ENCODE data around the gene TSEN34.
"Not testable (repeated sequence)": the region's sequence is repeated elsewhere in the genome, so short reads cannot be mapped to it uniquely, and the experiment has no call there.

The TSEN34 gene

DNA sequence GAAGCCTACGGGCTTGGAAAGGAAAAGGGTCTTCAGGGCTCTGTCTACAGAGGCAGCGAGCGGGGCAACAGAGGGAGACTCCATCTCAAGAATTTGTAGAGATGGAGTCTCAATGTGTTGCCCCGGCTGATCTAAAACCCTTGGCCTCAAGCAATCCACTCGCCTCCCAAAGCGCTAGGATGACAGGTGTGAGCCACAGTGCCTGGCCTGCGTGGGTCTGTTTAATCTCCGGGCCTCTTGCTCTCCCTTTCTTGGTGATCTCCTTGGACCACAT is 17.6 kb downstream of the TSEN34 start:
- DNase-seq (ENCODE audit: low spot score): no peak

DNA sequence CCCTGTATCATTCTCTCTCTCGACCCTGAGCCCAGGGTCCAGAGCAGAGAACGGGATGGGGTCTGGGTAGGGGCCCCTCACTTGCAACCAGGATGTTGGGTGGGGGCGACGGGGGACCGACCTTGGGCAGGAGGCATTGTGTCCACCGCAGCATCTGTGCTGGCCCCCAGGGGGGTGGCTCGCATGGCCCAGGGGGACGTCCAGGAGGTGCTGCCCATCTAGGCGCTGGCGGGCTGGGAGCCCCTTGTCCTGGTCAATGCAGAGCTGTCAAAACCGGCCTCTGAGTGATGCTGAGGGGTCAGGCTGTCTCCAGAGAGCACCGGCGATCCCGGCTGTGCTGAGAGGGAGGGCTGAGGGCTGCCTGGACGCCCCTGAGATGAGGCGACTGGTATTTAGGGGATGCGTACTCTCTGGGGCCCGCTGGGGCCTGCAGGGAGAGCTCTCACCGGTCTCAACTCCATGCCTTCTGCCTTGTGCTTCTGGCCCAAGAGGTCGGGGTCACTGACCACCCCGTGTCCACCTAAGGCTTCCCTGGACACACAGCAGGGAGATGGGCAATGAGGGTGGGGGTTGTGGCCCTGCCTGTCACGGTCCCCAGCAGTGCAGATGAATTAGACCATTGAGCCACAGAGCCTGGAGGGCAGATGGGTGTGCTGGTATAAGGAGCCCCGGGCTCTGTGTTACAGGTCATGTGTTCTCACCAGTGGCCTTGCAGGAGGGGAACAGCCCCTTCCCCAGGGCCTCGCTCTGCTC is 18.1 kb downstream of the TSEN34 start:
- no peak for DNase-seq (ENCODE audit: low spot score)

DNA sequence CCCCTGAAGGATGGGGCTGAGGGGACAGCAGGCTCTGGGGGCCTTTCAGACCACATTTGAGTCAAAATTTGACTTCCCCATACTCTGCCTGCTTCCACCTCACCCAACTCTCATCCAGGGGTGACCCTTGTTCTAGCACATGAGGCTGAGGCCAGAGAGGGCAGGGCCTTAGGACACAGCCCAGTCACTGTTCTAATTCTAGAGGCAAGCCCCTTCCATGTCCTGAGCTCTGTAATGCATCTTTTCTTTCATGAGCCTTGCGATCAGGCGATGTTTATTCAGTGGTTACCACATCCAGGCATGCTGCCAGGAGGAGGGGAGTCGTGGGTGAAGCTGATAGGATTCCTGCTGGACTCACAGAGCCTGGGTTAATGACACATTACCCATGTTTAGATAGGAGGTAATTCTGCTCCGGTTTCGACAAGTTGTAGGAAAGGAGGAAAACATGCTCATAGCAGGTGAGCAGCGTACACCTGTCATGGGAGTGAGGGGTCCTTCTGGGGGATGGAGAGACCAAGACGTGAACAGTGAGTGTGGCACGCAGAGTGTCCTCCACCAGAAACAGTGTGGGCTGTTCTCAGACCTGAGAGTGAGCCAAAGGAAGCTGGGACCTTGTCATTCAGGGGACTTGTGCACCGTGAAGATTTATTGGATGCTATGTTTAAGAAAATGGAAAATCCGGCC is 18.8 kb downstream of the TSEN34 start:
- no peak for DNase-seq (ENCODE audit: low spot score)

DNA sequence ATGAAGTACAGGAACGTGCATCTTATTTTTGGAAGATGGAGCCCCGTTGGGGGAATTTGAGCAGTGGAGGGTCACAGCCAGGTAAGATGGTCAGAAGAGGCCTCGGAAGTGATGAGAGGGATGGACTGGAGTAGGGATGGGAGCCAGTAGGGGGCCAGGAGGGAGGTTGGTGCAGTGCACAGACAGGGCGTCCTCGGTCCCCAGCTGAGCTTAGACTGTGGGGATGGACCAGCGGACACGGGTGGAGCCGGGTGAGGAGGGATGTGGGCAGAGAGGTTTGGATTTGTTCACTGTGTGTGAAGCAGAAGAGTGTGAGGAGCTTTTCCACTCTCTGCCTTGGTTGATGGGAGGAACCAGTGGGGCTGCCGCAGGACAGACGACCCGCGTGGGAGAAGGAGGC is 20.1 kb downstream of the TSEN34 start:
- no peak for DNase-seq (ENCODE audit: low spot score)

DNA sequence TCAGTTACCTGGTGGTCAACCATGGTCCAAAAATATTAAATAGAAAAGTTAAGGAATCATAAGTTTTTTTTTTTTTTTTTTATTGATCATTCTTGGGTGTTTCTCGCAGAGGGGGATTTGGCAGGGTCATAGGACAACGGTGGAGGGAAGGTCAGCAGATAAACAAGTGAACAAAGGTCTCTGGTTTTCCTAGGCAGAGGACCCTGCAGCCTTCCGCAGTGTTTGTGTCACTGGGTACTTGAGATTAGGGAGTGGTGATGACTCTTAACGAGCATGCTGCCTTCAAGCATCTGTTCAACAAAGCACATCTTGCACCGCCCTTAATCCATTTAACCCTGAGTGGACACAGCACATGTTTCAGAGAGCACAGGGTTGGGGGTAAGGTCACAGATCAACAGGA is 23.1 kb downstream of the TSEN34 start:
- DNase-seq (ENCODE audit: low spot score): not testable (repeated sequence)

DNA sequence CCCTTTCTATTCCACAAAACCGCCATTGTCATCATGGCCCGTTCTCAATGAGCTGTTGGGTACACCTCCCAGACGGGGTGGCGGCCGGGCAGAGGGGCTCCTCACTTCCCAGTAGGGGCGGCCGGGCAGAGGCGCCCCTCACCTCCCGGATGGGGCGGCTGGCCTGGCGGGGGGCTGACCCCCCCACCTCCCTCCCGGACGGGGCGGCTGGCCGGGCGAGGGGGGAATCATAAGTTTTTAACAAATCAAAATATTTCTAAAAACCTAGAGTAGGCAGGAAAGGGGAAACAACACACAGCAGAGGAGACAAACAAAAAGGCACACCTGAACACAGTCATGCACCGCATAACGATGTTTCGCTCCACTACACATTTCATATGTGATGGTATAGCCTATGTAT is 23.6 kb downstream of the TSEN34 start:
- DNase-seq (ENCODE audit: low spot score): not testable (repeated sequence)

DNA sequence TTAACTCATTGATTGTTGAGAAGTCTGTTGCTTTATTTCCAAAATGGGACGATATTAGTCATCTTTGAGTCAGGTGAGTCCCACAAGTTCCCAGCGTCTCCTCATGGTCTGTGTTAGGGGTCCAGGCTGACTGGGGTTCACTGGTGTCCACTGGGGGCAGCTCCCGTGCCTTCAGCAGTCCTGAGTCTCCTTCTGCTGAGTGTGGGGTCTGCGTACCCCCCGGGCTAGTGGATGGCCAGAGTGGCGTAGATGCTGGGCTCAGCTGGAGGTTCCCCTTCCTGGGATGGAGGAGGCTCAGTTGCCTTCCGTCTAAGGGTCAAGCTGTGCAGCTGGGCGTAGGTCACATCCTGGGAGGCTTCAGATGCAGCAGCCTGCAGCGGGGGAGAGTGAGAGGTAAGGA is 25.8 kb downstream of the TSEN34 start:
- no peak for DNase-seq (ENCODE audit: low spot score)

DNA sequence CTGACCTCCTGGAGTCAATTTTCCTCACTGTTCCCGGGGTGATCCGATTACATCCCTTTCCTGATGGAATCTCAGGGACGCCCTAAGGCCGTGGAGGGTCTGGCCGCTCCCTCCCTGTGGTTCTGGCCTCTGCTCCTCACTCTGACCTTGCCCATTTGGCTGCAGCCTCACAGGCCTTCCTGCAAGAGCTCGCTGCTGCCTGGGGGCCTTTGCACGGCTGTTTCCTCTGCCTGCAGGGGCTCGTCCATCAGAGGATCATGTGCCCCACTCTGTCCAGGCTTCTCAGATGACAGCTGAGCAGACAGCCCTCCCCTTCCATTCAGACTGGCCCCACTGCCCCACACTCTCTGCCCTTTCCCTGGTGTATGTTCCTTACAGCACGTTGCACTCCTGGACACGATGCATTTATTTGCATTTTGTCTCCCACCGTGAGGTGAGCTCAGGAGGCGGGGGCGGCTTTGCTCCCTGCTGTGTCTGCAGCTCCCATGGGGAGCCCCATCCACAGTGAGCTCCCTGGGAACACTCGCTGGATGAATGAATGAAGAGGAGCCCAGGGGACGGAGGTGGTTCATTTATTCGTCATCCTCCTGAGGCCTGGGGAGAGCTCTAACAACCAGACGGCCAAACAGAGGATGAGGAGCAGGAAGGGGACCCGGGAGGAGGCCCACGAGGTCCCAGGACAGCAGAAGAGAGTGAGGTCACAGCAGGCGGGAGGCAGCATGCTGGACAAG is 26.6 kb downstream of the TSEN34 start:
- not testable (repeated sequence) for DNase-seq (ENCODE audit: low spot score)

DNA sequence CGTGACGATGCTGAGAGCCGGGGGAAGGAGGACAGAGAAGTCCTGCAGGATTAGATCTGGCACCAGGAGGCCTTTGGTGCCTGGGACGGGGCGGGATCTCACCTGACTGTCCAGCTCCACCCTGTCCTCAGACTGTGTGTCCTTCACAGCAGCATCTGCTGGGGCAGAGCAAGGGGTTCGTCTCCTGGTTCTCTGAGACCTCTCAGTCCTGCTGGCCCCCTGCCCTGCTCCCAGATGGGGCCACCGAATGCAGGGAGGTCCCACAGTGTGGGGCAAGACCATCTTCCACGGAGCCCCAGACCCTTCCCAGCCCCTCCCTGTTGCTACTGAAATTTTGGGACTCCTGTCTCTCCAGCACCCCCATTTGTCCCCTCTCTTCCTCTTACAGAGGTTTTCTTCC is 27.2 kb downstream of the TSEN34 start:
- no peak for DNase-seq (ENCODE audit: low spot score)

DNA sequence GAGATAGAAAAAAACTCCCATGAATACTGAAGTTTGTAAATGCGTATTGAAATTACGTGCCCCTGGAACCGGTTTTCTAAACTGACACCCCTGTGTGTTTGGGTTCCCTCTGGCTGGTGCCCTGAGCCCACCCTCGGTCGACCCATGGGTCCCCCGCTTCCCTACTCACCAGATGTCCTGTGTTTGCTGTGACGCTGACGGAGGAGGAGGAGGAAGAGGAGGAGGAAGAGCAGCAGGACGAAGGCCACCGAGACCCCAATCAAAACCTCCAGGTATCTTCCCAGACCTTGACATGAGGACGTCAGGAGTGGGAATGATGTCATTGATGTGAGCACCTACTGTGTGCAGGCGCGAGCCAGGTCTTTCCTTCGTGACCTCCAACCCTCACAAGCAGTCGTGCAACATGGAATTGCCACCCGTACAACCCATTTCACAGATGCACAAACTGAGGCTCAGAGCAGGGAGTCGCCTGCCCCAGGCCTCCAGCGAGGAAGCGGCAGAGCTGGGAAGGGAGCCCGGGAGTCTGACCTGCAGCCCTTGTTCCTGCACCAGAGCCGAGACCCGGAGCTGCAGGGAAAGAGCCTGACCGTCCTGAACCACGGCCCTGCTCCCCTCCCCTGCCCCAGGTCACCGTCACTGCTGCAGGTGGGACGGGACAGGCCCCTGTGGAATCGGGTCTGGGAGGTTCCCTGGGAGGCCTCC is 28.0 kb downstream of the TSEN34 start:
- DNase-seq (ENCODE audit: low spot score): no peak

DNA sequence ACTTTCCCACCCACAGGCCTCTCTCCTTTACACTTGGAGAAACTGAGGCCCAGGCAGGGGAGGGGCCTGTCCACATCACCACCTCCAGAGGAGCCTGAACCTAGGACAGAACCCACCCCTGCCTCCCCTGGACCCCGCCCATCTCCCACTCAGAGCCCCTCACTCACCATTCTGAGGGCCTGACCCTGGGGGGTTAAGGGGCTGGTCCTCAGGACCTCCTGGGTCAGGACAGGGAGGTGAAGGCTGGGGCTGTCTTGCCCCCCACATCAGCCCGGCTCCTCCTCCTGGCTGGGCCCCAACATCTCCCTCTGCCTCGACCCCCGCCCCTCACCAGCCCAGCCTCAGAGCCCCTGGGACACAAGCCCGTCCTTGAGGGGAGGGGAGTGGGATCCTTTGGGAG is 28.6 kb downstream of the TSEN34 start:
- not testable (repeated sequence) for DNase-seq (ENCODE audit: low spot score)

DNA sequence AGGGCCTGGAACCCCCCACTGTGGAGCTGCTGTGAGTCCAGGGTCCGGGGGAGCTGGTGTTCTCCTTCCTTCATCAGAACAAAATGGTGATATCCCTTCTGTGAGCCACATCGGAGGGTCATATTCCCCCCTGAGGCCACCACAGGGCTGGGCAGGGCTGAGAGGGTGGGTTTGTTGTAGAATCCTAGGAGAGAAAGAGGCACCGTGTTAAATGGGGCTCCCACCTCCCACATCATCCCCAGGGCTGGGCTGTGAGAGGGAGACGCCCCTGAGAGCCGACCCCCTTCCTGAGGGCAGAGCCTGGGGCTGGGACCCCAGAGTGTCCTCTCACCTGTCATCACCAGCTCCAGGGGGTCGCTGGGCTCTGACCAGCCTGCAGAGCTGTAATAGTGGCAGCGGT is 30.8 kb downstream of the TSEN34 start:
- not testable (repeated sequence) for DNase-seq (ENCODE audit: low spot score)

DNA sequence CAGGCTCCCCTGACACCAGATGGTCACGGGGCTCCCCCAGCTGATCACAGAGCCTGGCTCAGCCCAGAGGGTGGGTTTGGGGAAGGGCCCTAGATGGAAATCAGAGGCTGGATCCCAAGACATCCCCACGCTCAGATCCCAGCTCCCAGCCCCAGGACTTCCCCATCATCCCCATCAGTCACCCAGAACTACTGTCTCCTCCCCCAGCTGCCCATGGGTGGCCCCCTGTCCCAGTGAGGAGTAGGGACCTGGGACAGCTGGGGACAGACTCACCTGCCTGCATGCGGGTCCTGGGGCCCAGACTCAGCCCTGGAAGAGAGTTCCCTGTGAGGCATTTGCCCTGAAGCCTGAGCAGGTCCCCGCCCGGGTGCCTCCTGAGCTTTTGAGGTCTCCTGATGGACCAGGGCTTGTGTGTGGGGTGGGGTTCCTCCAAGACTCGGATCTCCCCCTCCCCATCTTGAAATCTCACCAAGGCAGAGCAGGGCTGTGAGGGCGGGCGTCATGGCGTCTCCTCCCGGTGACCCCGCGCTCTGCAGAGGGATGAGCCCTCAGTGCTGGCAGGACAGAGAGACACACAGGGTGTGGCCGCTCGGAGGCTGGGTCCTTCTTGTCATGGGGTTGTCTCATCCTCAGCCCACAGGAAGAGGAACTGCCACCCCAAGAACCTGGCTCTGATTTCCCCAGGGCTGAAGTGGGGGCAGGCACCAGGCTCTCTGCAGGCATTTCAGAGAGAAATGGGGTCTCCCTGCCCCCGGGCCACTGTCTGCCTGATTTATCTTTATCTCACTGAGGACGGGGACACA is 31.6 kb downstream of the TSEN34 start, which contains the start of gene LILRB3:
Gene LILRB3, minus strand, starts transcription at position 534 of the 803 bp plus-strand sequence. Its CDS starts 31 bp downstream, at position 503.
- not testable (repeated sequence) for DNase-seq (ENCODE audit: low spot score)

DNA sequence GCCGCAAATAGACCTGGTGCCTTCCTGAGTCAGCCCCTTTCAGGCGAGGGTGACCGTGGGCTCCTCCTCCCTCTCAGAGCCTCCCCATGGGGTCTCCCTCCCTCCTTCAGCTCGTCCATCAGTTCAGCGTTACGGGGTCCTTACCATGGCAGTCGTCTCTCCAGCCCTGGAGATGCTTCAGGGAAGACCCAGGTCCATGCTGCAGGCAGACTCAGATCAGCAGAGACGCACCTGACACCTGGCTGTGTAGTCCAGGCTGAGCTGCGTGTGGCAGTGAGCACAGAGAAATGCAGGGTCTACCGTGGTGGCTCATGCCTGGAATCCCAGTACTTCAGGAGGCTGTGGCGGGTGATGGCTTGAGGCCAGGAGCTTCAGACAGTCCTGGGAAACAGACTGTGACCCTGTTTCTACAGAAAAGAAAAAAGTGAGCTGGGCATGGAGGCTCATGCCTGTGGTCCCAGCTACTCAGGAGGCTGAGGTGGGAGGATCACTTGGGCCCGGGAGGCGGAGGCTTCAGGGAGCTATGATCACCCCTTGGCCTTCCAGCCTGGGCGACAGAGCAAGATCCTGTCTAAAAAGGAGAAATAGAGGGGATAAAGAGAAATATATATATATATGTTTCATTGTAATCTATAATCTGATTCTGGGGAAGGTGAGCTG is 32.3 kb downstream of the TSEN34 start:
- not testable (repeated sequence) for DNase-seq (ENCODE audit: low spot score)

DNA sequence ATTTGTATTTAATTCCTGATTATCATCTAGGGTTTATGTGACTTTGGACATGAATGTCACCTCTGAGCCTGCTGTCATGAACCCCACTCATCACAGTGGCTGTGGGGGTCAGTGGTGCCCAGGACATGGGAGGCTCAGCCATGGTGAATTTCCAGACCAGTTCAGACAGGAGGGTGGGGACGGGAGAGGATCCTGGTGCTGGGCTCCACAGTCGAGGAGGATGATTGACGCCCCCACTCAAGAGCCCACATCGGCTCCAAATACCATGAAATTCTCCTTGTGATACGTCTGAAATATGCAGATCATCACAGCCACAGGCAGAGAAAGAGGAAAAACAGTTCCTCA is 32.8 kb downstream of the TSEN34 start:
- DNase-seq (ENCODE audit: low spot score): not testable (repeated sequence)

DNA sequence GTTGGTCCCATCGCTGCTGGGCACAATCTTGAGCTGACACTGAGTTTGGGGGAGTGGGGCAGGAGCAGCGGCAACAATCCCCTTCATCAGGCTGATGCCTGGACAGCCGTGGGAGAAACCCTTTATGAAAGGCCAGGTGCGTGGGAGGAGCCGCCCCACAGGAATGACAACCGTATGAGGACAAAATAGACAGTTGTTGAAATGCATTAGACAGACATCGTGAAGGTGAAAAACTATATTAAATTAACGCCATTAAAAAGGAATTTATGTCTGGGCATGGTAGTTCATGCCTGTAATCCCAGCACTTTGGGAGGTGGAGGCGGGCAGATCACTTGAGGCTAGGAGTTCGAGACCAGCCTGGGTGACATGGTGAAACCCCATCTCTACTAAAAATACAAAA is 33.5 kb downstream of the TSEN34 start:
- not testable (repeated sequence) for DNase-seq (ENCODE audit: low spot score)

DNA sequence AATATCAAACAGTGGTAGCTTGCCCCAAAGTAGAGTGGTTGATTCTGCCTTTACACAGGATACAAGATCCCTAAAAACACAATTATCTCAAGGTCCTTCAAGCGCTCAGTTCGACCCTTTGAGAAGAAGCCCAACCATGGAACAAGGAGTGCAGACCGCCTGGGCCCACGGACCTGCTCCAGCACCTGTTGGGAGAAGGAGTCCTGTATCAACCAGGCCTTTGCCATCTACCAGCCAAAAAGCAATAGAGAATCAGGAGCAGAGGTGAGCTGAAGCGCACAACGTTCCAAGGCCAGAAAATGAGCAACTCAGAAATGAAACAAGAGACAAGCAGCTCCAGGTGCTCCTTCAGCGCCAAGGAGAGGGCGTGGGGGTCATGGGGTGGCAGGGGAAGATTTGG is 38.0 kb downstream of the TSEN34 start:
- no peak for DNase-seq (ENCODE audit: low spot score)

DNA sequence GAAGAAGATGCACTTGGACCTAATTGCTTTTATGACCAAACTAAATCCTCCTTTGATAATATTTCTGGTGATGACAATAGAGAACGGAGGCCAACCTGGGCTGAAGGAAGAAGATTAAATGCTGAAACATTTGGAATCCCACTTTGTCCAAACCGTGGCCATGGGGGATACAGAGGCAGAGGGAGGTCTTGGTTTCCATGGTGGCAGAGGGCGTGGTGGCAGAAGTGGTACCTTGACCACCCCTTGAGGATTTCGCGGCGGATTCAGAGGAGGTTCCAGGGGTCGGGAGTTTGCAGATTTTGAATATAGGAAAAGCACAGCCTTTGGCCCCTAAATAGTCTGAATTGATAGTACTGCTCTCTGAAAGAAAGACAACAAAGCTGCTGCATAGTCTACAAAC is 38.9 kb downstream of the TSEN34 start:
- DNase-seq (ENCODE audit: low spot score): no peak

DNA sequence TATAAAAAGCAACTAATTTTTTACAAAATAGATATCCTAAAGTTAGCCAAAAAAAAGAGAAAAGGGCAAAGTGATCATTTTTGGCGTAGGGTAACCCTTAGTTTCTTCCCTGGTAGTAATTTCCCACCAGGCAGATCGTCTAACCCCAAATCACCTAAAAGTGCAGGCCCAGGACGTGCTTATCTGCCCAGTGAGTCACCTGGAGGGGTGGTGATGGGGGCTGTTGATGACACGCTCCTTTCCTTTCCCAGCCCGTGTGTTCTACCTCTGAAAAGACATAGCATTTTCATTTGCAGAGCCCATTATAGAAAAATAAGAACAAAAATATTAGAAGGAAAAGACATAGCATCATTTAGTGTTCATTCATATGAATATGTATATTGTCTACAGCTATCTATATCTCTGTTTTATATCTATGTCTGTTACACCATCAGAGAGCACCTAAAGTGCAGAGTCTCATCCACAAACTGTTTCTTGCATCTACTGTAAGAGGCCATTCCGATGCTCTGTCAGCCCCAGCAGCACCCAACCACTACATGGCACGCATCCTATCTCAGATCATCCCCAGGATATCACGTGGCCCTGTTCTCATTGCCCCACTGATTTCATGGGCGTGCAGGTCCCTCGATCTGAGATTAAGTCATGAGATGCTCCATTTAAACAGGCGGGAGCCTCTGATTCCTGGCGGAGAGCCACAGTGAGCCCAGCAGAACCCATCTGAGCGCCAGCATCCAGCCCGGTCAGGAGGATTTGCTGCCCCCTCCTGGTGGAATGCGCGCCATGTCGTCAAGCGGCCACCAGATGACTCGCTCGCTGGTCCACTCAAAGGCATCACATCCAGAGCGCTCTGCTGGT is 40.2 kb downstream of the TSEN34 start:
- peak; percentile 60 for DNase-seq (ENCODE audit: low spot score)

DNA sequence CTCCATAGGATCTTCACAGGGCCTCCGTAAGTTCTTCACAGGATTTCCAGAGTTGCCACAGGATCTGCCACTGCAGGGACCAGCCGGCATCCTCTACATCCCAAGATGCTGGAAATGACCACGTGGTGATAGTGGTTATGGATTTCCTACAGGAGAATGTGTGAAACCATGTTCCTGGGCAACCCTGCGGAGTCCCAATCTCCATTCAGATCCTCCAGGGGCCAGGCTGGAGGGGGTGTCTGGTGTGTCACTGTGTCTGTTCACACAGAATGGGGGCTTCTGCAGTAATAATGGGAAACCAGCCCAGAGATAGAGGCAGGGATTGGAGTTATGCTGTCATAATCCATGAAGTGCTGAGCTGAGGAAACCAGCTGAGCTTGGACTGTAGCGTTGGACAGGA is 42.8 kb downstream of the TSEN34 start:
- DNase-seq (ENCODE audit: low spot score): no peak

Data from SK-N-DZ (cell line).